ENCODE results near the gene KIF7. TPM values are rescaled to one million over a fixed set of nuclear protein-coding genes. Genes with fewer than 3 reads are reported as not detected.
"Not testable (repeated sequence)": the region's sequence is repeated elsewhere in the genome, so short reads cannot be mapped to it uniquely, and the experiment has no call there.

The KIF7 gene
- polyA plus RNA-seq (ENCODE audit: insufficient read length in 4 of 4) = 10 to 100 TPM in 2 of 4 donors, 1 to 10 TPM in 2; 9.2 to 16.1 (median 11.7) TPM

- DNase-seq (ENCODE audit: low read depth in 4 of 4, low spot score in 3 of 4) = peak in 1 of 4 donors; percentile 47
Measured at GRCh38 chr15:89654847-89655805, at the start of gene KIF7. TSS of gene KIF7 (minus strand) at chr15:89655467. CDS start at chr15:89652930, 2,537 bp downstream.

- no peak for DNase-seq (ENCODE audit: low read depth in 4 of 4, low spot score in 3 of 4)
Measured at GRCh38 chr15:89704411-89704810, 49.1 kb upstream of the KIF7 start.

- no peak for DNase-seq (ENCODE audit: low read depth in 4 of 4, low spot score in 3 of 4)
Measured at GRCh38 chr15:89695198-89695597, 39.9 kb upstream of the KIF7 start.

- no peak for DNase-seq (ENCODE audit: low read depth in 4 of 4, low spot score in 3 of 4)
Measured at GRCh38 chr15:89693696-89694095, 38.4 kb upstream of the KIF7 start.

GRCh38 chr15:89693091-89693490 is 37.8 kb upstream of the KIF7 start:
- no peak for DNase-seq (ENCODE audit: low read depth in 4 of 4, low spot score in 3 of 4)

- peak; percentile 65 to 76 (median 70) for DNase-seq (ENCODE audit: low read depth in 4 of 4, low spot score in 3 of 4)
Measured at GRCh38 chr15:89690276-89691218, 35.3 kb upstream of the KIF7 start, which contains the start of the genes PEX11A and WDR93. TSS of gene PEX11A (minus strand) at chr15:89690754. CDS start at chr15:89690632, 122 bp downstream. TSS of gene WDR93 (plus strand) at chr15:89690811. CDS start at chr15:89701747, 10,936 bp downstream.

- not testable (repeated sequence) for DNase-seq (ENCODE audit: low read depth in 4 of 4, low spot score in 3 of 4)
Measured at GRCh38 chr15:89689930-89690275, 34.6 kb upstream of the KIF7 start.

GRCh38 chr15:89686522-89686921 is 31.3 kb upstream of the KIF7 start:
- DNase-seq (ENCODE audit: low read depth in 4 of 4, low spot score in 3 of 4) = no peak

GRCh38 chr15:89685995-89686394 is 30.7 kb upstream of the KIF7 start:
- DNase-seq (ENCODE audit: low read depth in 4 of 4, low spot score in 3 of 4) = no peak

GRCh38 chr15:89681146-89681545 is 25.9 kb upstream of the KIF7 start:
- DNase-seq (ENCODE audit: low read depth in 4 of 4, low spot score in 3 of 4) = no peak

GRCh38 chr15:89680282-89680873 is 25.1 kb upstream of the KIF7 start:
- no peak for DNase-seq (ENCODE audit: low read depth in 4 of 4, low spot score in 3 of 4)

GRCh38 chr15:89679212-89679611 is 23.9 kb upstream of the KIF7 start, which contains the start of gene PLIN1:
TSS of gene PLIN1 (minus strand) at chr15:89679367. CDS start at chr15:89677489, 1,878 bp downstream.
- DNase-seq (ENCODE audit: low read depth in 4 of 4, low spot score in 3 of 4) = no peak

- no peak for DNase-seq (ENCODE audit: low read depth in 4 of 4, low spot score in 3 of 4)
Measured at GRCh38 chr15:89677381-89677780, 22.1 kb upstream of the KIF7 start.

GRCh38 chr15:89675606-89676005 is 20.3 kb upstream of the KIF7 start:
- DNase-seq (ENCODE audit: low read depth in 4 of 4, low spot score in 3 of 4) = no peak

- DNase-seq (ENCODE audit: low read depth in 4 of 4, low spot score in 3 of 4) = no peak
Measured at GRCh38 chr15:89674526-89674925, 19.3 kb upstream of the KIF7 start.

GRCh38 chr15:89673165-89673512 is 17.9 kb upstream of the KIF7 start:
- no peak for DNase-seq (ENCODE audit: low read depth in 4 of 4, low spot score in 3 of 4)

- DNase-seq (ENCODE audit: low read depth in 4 of 4, low spot score in 3 of 4) = no peak
Measured at GRCh38 chr15:89672221-89673164, 17.2 kb upstream of the KIF7 start.

- no peak for DNase-seq (ENCODE audit: low read depth in 4 of 4, low spot score in 3 of 4)
Measured at GRCh38 chr15:89671687-89672086, 16.4 kb upstream of the KIF7 start.

GRCh38 chr15:89670971-89671560 is 15.8 kb upstream of the KIF7 start:
- DNase-seq (ENCODE audit: low read depth in 4 of 4, low spot score in 3 of 4) = no peak

All from left renal pelvis (tissue), 4 donors.